HG03432 (cell line): ENCODE results near the gene ERC2.

Experiments
- ATAC-seq: cut with Tn5 transposase; IDR thresholded peaks from one replicate; pipeline ENCODE4 v1.9.1; 2021; ENCODE audit warnings: mild to moderate bottlenecking, moderate library complexity; ENCODE audit not compliant: unreplicated experiment

Gene ERC2

DNA sequence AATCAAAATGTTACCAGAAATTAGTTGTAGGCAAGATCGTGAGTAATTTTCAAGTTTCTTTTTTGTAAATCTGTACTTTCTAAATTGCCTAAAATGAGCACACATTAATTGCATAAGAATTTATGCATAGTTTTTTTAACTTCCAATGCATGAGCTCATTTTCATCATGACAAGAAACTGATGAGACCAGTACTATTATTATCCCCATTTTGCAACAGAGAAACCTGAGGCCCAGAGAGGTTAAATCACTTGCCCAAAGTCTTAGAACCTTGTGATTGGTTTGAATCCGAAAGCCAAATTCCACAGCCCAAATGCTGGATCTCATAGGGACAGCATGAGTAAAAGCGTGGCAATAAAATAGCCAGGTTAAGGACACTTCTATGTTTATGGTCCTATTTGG is 274.7 kb downstream of the ERC2 start:
- no peak for ATAC-seq

DNA sequence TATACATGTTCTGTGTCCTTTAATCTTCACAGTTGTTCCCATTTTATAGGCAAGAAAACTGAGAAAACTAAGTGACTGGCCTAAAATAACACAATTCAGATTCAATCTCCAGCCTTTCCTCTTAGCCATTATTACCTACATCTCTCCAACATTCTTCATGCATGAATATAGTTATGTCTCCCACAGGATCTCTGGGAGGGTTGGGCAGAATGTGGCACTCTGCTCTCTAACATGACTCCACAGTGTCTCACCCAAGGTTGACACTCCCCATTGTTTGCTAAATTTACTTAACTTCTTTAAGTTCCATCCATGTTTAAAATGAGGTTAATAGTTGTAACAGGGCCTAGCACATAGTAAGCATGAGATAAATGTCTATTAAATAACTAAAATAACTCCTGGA is 276.3 kb downstream of the ERC2 start:
- no peak for ATAC-seq

DNA sequence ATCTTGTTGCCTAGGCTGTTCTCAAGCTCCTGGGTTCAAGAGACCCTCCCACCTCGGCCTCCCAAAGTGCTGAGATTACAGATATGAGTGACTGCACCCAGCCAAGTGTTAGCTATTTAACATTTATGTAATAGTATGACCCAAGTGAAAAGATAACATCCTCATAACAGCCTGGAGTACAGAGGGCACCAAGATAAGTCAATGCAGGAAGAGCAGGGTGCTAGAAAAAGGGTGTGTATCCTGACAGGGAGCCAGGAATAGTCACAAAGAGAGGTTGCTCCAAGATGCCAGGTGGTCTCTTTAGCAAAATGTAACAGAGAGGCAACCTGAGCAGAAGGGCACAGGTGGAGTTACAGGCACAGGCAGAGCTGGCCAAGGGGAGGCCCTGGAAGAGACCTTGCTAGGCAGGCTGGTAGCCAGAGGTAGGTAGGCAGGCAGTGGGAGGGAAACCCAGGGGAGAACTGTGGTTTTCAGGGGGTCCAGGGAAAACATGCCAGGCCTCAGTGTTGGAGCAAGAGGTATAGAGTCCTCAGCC is 277.4 kb downstream of the ERC2 start:
- no peak for ATAC-seq

DNA sequence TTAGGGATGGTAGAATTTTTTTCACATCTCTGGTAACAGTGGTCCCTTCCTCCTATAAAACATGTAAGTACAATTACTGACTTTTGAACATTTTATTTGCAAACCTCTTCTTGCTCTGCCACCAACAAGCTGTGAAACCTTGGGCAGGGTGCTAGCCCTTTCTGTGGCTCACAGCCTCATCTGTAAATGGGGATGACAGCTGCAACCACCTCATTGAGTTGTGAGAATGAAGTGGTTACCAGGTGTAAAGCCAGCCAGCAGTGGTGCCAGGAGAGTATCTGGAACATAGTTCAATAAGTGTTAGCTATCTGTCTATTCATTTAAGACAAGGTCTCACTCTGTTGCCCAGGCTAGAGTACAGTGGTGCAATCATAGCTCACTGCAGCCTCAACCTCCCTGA is 278.1 kb downstream of the ERC2 start:
- no peak for ATAC-seq

DNA sequence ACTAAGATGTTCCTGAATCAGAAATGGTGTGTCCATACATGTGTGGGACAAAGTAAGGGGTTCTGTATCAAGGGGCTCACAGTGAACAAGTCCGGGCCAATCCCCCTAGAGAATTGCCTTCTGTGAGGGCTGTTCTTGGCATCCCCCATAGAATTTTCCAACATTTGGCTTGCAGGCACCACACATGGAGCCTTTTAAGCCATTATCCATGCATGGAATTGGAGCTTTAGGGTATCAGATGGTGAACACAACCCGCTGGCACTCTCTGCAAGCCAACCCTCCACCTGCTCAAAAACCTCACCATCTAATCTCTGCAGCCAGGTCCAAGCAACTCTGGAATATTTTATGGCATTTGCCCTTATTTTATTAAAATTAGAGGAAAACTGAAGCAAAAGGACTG is 278.7 kb downstream of the ERC2 start:
- ATAC-seq = no peak

DNA sequence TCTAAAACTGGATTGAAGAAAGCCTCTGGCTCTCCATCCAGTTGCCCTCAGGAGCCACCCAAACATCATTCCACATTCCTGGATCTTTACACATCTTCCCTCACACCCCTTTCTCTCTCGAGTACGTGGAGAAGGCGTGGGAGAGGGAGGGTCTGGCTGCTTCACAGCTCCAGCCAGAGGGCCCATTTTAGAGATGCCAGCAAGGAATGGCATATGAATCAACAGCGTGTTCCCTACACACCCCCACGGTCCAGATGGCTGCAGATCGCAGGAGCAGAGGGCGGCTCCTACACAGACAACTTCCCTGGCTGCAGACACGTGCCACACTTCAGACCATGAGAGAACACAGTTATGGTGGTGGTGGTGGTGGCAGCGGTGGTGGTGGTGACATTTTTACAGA is 280.1 kb downstream of the ERC2 start:
- no peak for ATAC-seq

DNA sequence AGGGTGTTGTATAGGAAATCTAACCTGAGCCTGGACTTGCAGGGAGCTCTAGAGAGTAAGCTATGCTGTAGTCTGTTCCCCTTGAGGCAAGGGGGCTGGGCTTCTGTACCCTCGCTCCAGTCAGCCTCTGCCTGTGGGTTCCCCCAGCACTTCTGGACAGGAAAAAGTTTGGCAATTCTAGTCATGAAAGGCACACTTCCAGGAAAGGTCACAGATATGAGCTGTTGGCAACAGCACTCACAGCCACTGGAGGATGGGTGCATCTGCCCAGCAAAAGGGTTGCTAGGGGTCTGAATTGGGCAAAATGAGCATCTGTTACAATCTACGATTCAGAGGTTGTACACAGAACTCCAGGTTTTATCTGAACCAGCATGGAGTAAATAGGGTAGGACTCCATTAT is 281.2 kb downstream of the ERC2 start:
- no peak for ATAC-seq

DNA sequence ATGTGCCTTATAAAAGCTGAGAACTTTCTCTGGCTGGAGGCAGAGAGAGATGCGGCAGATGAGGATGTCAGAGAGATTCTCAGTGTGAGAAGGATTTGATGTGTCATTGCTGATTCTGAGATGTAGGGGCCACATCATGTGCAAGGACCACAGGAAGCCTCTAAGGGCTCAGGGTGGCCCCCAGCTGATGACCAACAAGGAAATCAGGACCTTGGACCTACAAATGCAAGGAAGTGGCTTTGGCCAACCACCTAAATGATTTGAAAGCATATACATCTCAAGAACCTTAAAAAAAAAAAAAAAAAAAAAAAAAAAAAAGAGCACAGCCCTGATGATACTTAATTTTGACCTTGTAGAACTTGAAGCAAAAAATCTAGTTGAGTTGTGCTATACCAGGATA is 282.4 kb downstream of the ERC2 start:
- ATAC-seq = no peak

DNA sequence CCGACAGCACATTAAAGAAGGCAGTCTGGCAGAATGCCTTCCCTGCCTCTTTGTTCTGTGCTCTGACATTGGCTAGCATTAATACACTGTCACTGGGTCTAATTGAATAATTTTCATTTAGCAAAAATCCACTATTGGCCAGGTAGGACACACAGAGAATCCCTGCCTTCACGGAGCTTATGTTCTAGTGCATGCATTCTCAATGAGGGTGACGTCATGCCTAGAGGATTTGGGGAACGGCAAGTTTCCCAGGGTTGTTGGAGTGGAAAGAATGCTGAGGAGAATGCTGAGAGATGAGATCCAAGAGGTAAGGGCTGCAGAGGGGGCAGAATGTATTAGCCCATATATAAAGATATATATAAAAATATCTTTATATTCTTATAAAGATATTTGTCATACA is 284.7 kb downstream of the ERC2 start:
- no peak for ATAC-seq

DNA sequence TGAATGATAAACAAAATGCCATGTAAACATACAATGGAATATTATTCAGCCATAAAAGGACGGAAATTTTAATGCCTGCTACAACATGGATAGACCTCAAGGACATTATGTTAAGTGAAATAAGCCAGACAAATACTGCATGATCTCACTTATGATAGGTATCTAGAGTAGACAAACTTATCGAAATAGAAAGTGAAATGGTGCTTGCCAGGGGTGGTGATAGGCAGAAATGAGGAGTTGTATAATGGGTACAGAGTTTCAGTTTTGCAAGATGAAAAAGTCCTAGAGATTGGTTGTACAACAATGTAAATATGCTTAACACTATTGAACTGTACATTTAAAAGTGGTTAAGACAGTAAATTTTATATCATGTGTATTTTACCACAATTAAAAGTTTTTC is 287.8 kb downstream of the ERC2 start:
- ATAC-seq = no peak

DNA sequence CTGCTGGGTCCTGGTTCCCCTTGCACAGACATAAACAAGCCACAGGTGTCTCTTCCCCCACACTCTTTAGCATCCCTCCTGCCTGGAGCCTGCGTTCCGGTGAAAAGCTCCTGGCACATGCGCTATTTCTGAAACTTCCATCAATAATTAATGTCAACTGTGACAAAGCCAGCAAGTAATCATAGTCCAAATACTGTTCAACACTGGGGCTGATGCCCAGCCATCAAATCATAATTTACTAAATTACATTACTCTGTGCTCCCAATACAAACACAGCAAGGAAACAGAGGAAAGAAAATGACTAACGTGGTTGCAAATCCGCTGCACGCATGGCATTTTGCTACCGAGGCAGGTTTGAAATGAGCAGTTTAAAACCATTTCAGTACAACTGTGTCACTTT is 294.7 kb downstream of the ERC2 start:
- ATAC-seq = no peak

DNA sequence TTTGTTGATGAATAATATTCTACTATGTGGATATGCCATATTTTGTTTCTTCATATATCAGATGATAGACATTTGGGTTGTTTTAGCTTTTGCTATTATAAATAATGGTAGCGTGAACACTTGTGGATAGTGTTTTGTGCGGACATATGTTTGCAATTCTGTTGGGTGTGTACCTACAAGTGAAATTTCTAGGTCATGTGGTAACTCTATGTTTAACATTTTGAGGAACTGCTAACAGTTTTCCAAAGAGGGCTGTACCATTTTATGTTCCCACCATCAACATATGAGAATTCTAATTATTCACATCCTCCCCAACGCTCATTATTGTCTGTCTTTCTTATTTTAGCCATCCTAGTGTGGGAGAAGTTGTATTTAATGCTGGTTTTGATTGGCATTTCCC is 303.8 kb downstream of the ERC2 start:
- ATAC-seq = no peak

DNA sequence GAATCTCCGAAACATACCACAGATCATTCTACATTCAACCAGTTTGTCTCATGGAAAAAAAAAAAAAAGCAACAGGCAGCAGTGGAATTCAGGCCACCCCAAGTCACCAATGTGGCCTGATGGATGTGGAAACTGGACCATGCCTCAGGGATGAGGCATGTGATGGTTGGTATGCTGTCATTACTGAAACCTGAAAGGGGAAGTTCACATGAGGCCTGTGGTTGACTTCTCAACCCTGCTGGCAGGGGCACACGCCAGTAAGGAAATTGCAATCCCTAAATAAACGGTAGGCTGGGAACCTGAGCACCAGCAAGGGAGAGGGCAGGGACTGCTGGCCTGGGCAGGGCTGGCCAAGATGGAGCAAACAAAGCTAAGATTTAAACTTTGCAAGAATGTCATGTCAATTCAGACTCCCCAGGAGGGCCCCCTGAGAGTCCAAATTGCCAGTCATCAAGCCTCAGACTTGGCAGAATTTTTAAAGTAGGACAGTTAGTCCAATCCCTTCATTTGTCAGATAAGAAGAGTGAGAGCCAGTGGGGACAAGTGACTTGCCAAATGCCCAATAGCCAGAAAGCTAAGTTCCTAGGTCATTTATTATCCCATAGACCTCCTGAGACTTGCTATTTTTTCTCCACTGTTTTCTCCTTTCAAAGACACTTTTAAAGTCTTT is 310.4 kb downstream of the ERC2 start:
- ATAC-seq = peak; percentile 87

DNA sequence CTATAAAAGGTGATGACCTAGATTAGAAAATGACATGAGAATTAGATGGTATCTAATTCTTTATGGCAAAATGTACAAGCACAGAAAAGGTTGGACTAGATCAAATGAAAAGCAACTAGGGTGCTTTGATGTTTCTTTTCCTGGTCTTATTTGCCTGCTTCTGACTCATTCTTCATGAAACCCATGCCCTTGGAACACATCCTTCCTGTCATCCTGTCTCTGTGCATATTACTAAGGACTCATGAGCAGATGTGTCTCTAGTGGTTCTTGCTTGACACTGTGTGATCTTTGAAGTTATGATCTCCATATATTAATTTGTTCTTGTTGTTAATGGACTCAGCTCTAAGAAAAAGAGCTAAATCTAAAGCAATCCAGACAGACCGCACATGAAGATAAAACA is 314.0 kb downstream of the ERC2 start:
- no peak for ATAC-seq

DNA sequence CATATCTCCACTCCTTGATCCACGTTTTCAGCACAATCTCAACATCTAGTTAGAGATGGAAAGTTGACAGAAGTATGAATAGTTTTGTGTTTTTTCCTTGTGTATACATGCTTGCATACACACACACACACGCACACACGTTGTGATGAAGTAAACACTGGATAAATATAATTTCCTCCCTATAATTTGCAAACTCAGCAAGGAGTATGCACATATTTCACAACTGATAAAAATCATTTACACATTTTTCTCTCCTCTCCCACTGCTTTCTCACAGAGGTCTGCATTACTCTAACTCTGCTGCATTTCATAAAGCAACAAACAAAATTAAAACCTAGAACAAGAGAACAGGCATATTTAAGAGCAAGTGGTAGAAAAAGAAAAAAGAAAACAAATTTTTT is 320.9 kb downstream of the ERC2 start:
- no peak for ATAC-seq

DNA sequence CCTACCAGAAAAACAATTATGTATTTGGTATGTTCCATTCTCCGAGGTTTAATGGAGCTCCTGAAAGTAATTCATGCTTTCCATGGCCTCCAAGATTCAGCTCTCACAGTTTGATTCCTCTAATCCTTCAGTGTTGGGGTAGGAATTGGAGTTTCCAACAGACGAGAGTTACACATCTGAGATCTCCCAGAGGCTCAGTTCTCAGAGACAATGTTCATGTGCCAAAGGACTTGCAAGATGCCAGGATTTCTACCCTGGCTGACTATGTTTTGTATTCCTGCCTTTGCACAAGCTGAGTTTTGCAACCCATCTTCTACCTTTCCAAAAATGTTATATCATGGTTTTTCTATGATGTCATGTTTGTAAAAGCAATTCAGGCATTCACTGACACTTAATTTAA is 322.9 kb downstream of the ERC2 start:
- ATAC-seq = no peak

DNA sequence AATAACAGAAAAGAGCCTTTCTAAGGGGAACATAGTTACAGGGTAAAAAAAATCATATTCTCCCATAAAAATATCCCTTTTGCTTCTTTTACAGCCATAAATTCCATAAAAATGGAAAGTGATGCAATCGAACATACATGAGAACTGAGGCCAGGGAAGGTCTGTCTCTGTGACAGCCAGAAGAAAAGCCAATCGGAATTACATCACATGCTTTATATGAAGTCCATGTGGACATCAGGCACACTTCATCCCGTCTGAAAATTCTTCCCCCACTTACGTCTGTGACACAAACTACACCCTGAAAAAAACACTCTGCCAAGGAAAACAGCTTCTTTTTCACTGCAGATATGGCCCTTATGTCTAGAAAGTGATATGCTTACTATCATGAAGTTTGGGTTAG is 323.5 kb downstream of the ERC2 start:
- no peak for ATAC-seq

DNA sequence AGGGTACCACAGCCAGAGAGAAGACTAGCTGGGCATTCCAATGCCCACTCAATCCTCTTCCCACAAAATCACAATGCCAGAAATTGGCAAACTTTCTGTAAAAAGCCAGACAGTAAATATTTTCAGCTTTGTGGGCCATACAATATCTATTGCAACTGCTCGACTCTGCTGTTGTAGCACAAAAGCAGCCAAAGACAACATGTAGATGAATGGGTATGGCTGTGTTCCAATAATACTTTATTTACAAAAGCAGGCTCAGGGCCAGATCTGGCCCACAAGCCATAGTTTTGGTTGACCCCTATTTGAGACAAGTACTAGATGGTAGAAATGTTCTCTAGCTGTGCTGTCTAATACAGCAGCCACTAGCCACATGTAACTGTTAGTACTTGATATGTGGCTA is 330.9 kb downstream of the ERC2 start:
- ATAC-seq = no peak

DNA sequence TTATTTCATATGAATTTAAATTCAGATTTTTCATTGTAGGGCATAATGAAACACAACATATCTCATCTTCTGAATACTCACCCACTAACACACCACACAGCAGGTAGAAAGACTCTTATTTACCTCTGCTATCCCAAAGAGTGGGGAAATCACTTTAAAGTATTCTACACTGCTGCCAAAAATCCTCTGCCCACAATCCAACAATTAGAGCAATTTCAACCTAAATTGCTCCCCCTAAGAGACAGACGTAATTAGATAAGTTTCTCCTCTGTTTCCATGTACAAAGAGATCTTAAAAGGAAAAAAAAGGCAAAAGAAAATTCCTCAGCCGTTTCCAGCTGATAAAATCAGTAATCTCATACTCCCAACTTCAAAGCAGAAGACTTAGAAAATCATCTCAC is 331.8 kb downstream of the ERC2 start:
- ATAC-seq = no peak

DNA sequence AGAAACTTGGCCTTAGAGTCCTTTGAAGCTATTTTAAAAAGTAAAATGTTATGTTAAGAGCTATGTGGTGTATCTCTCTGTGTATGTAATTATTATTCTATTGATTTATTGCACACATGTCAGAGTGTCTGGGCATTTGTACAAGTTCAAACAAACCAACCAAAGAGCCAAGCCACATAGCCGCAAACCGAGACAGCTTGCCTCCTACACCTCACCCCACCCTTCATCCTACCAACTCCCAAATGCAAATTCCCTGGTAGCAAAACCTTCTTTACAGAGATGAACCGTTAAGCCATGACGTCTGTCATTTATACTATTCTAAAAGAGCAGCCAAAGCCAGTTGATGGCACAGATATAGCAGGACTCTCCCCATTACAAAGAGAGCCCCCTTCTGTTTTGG is 332.3 kb downstream of the ERC2 start:
- no peak for ATAC-seq

DNA sequence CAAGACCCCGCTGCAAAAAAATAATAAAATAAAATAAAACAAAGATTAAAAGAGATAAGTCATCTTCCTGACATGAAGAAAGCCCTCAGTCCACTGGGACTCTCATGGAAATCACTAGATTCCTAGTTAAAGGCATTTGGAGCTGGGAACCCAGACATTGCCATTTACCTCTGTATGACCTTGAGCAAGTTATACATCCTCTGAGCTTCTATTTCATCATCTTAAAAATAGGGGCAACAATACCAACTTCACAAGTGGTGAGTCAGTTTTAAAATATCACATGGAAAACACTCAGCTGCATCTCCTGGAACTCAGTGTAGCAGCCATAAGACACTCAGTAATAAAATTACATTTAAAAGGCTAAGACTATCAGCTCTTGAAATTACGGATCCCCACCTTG is 334.8 kb downstream of the ERC2 start:
- ATAC-seq = no peak

DNA sequence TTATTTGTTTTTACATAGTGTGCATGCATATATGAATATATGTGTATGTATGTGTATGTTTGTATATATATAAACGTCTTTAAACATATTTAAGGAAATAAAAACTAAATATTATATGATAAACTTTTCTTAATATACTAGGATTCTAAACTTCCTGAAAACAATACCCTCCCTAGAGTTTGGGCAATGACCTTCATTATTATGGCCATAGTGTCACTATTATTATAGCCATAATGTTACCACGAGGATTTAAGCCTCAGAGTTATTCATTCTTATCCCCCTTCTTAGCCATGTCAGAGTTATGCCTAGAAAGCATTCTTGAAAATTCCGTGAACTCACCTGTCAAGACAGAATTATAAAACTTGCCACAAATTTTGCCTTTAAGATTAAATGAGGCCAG is 335.5 kb downstream of the ERC2 start:
- no peak for ATAC-seq

DNA sequence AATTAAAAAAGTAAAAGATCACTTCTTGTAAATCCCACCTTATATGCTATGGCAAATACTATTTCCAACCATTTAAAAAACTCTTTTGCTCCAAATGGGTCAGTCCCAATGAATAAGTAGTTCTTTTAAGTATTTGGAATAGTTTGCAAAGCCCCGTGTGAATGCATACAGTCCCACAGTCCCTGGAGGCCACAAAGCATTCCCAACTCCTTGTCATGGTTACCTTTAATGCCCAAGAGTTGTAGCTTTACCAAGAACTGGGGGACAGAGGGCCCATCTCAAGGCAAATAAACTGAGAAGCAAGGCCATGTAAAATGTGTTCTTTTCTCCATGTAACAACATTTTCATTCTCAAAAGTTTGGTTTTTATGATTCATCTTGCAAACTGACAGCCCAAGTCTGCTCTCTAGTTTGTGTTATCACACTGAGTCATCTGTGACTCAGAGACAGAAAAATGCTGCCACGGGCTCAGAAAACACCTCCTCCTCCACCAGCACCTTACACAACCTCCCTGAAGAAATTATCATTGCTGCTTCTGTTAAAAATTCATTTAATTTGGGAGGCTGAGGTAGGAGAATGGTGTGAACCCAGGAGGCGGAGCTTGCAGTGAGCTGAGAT is 336.2 kb downstream of the ERC2 start:
- ATAC-seq = peak; percentile 50
